Caco-2 (cell line): ENCODE results near the gene EGFL8. TPM values are rescaled to one million over a fixed set of nuclear protein-coding genes. Genes with fewer than 3 reads are reported as not detected.

Experiments used
- BruUV-seq: library from RNA; stranded (reverse); fragments of 400-500 nt; replicated peaks from 2 replicates; lab custom pipeline; 2021; lab: Mats Ljungman, UMichigan
- CTCF ChIA-PET: fragments of 300-600 bp; sonication (Branson Sonifier 250); formaldehyde crosslinking; loops from one replicate; lab custom pipeline; 2022; ENCODE audit warnings: antibody characterized with exemption; lab: Charles Lee
- POLR2A ChIA-PET: fragments of 300-600 bp; sonication (Branson Sonifier 250); formaldehyde crosslinking; loops from one replicate; lab custom pipeline; 2022; ENCODE audit warnings: antibody characterized with exemption; lab: Charles Lee
- DNase-seq, 2 experiments: peaks; one replicate each; pipeline versions ENCODE4 v3.0.0 to v3.0.0-alpha.2; 2020 to 2022
- H3K27me3 ChIP-seq: replicated peaks from 2 replicates; pipeline ENCODE4 v1.6.0; 2011; ENCODE audit warnings: low read length; ENCODE audit not compliant: control insufficient read depth, insufficient read depth
- H3K36me3 ChIP-seq: 2 replicates; pipeline ENCODE4 v1.5.1; 2011; ENCODE audit warnings: low read length; ENCODE audit not compliant: control insufficient read depth, insufficient read depth
- H3K4me1 ChIP-seq: fragments of 250-450 bp; sonication (Bioruptor Pico); 2 replicates; pipeline ENCODE4 v1.5.1; 2020; ENCODE audit warnings: mild to moderate bottlenecking
- H3K4me3 ChIP-seq: 2 replicates; pipeline ENCODE4 v1.5.1; 2011; ENCODE audit warnings: low read depth, mild to moderate bottlenecking, control low read depth, low read length
- H3K9me3 ChIP-seq: fragments of 250-450 bp; sonication (Bioruptor Pico); 2 replicates; pipeline ENCODE4 v1.5.1; 2020; ENCODE audit warnings: mild to moderate bottlenecking, moderate library complexity
- H3K27ac Mint-ChIP-seq: one replicate; pipeline ENCODE4 v1.8.0; 2022; ENCODE audit warnings: mixed read lengths; ENCODE audit not compliant: unreplicated experiment
- H3K27me3 Mint-ChIP-seq: one replicate; pipeline ENCODE4 v1.8.0; 2022; ENCODE audit warnings: mixed read lengths; ENCODE audit not compliant: insufficient read depth, unreplicated experiment
- H3K36me3 Mint-ChIP-seq: one replicate; pipeline ENCODE4 v1.8.0; 2022; ENCODE audit warnings: mild to moderate bottlenecking, mixed read lengths; ENCODE audit not compliant: insufficient read depth, unreplicated experiment
- H3K4me1 Mint-ChIP-seq: one replicate; pipeline ENCODE4 v1.8.0; 2022; ENCODE audit warnings: low read depth, mixed read lengths; ENCODE audit not compliant: unreplicated experiment
- H3K4me3 Mint-ChIP-seq: one replicate; pipeline ENCODE4 v1.8.0; 2022; ENCODE audit warnings: mild to moderate bottlenecking, moderate library complexity, mixed read lengths; ENCODE audit not compliant: unreplicated experiment
- H3K9me3 Mint-ChIP-seq: one replicate; pipeline ENCODE4 v1.8.0; 2022; ENCODE audit warnings: mixed read lengths; ENCODE audit not compliant: unreplicated experiment
- intact Hi-C: fragments of 100-400 bp; cut with micrococcal nuclease; formaldehyde crosslinking; loops from one replicate; pipeline ENCODE4 v1.10.0; 2022; ENCODE audit not compliant: unreplicated experiment
- total RNA-seq: library from RNA; stranded (reverse); gene quantifications from 2 replicates; pipeline ENCODE4 v1.2.3, GENCODE V29; 2022
- TF ChIP-seq, protein P1 (sequence below), 2 experiments: fragments of 200-600 bp in 1 of 2; IDR thresholded peaks; 1 replicate in 1 of 2; 2 replicates in 1 of 2; pipeline versions ENCODE4 v1.5.1 to v1.8.0; 2011 to 2022; ENCODE audit warnings: antibody characterized with exemption in 1 of 2, control low read depth in 1 of 2, inconsistent platforms in 1 of 2, low read depth in 1 of 2, low read length in 1 of 2, mild to moderate bottlenecking in 1 of 2, moderate library complexity in 1 of 2; ENCODE audit not compliant: insufficient read depth in 1 of 2, severe bottlenecking in 1 of 2, unreplicated experiment in 1 of 2

The EGFL8 gene
- total RNA-seq, 1 experiment from 2014 or later: 45.0 TPM

GRCh38 chr6:32168807-32169591 is 4.6 kb downstream of the EGFL8 start:
- TF ChIP-seq, protein P1, sequence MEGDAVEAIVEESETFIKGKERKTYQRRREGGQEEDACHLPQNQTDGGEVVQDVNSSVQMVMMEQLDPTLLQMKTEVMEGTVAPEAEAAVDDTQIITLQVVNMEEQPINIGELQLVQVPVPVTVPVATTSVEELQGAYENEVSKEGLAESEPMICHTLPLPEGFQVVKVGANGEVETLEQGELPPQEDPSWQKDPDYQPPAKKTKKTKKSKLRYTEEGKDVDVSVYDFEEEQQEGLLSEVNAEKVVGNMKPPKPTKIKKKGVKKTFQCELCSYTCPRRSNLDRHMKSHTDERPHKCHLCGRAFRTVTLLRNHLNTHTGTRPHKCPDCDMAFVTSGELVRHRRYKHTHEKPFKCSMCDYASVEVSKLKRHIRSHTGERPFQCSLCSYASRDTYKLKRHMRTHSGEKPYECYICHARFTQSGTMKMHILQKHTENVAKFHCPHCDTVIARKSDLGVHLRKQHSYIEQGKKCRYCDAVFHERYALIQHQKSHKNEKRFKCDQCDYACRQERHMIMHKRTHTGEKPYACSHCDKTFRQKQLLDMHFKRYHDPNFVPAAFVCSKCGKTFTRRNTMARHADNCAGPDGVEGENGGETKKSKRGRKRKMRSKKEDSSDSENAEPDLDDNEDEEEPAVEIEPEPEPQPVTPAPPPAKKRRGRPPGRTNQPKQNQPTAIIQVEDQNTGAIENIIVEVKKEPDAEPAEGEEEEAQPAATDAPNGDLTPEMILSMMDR (IDR thresholded peaks at IDR 0.05; ENCODE audit: insufficient read depth in 1 of 2, low read depth in 1 of 2, low read length in 1 of 2, severe bottlenecking in 1 of 2, unreplicated experiment in 1 of 2): no peak
- H3K27me3 ChIP-seq: no peaks in the 10 kb centered on the region
- no peak overlapping the region for H3K4me3 ChIP-seq
- no TSS peak for BruUV-seq
- H3K36me3 ChIP-seq: no peaks in the 10 kb centered on the region
- Mint-ChIP-seq H3K36me3 (peaks cover 78% of the 10 kb centered on the region), H3K9me3 (no peaks in the 10 kb centered on the region), H3K27me3 (no peaks in the 10 kb centered on the region), H3K4me1 (peaks cover 24% of the 10 kb centered on the region), H3K4me3 (no peak overlapping the region), H3K27ac (peak overlapping the region; percentile 19)
- intact Hi-C loops: no loop called here
- POLR2A ChIA-PET: no interaction called here
- peaks cover 40% of the 10 kb centered on the region for H3K4me1 ChIP-seq
- DNase-seq: no peak
- CTCF ChIA-PET: interaction anchor here (1.0 kb wide), 1 partner anchor 27 kb away, joined by 3 read pairs; no protein-coding TSS in a partner anchor
- H3K9me3 ChIP-seq: no peaks in the 10 kb centered on the region

- DNase-seq: no peak
- intact Hi-C loops: no loop called here
- H3K27me3 ChIP-seq: no peaks in the 10 kb centered on the region
- no TSS peak for BruUV-seq
- peaks cover 40% of the 10 kb centered on the region for H3K4me1 ChIP-seq
- no peak overlapping the region for H3K4me3 Mint-ChIP-seq
- H3K27ac Mint-ChIP-seq: peak overlapping the region; percentile 19
- TF ChIP-seq, protein P1 (IDR thresholded peaks at IDR 0.05; ENCODE audit: insufficient read depth in 1 of 2, low read depth in 1 of 2, low read length in 1 of 2, severe bottlenecking in 1 of 2, unreplicated experiment in 1 of 2): no peak
- peaks cover 29% of the 10 kb centered on the region for H3K4me1 Mint-ChIP-seq
- ChIA-PET POLR2A (no interaction called here), CTCF (interaction anchor here (0.5 kb wide), 1 partner anchor 16 kb away, joined by 3 read pairs; no protein-coding TSS in a partner anchor)
- no peaks in the 10 kb centered on the region for H3K9me3 ChIP-seq
- H3K4me3 ChIP-seq: no peak overlapping the region
- no peaks in the 10 kb centered on the region for H3K9me3 Mint-ChIP-seq
- H3K36me3 ChIP-seq: no peaks in the 10 kb centered on the region
- peaks cover 66% of the 10 kb centered on the region for H3K36me3 Mint-ChIP-seq
- no peaks in the 10 kb centered on the region for H3K27me3 Mint-ChIP-seq
These were observed 5.9 kb downstream of the EGFL8 start for GRCh38 chr6:32170294-32170693.

DNA sequence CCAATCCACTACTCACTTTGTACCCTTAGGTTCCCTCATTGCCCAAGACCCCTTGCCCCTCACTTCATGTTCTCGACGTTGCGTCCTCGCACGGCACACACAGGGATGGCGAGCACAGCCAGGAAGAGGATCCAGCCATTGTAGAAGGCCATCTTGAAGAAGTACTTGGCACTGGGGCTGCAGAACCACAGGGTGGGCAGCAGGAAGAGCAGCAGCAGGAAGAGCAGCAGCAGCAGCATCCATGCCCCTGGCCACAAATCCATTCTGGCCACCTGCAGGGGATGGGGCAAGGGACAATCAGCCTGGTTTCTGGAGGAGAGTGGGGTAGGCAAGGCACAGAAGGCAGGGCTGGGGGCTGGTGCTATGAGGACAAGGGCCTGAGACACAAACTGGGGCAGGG is 6.8 kb downstream of the EGFL8 start:
- Histone ChIP-seq H3K27me3 (no peaks in the 10 kb centered on the region), H3K36me3 (no peaks in the 10 kb centered on the region), H3K4me3 (no peak overlapping the region), H3K4me1 (peaks cover 40% of the 10 kb centered on the region), H3K9me3 (no peaks in the 10 kb centered on the region)
- TF ChIP-seq, protein P1 (IDR thresholded peaks at IDR 0.05; ENCODE audit: insufficient read depth in 1 of 2, low read depth in 1 of 2, low read length in 1 of 2, severe bottlenecking in 1 of 2, unreplicated experiment in 1 of 2): no peak
- intact Hi-C loops: no loop called here
- H3K36me3 Mint-ChIP-seq: peaks cover 60% of the 10 kb centered on the region
- no peaks in the 10 kb centered on the region for H3K27me3 Mint-ChIP-seq
- H3K4me1 Mint-ChIP-seq: peaks cover 32% of the 10 kb centered on the region
- ChIA-PET POLR2A (no interaction called here), CTCF (no interaction called here)
- peak overlapping the region; percentile 14 for H3K27ac Mint-ChIP-seq
- DNase-seq: no peak
- H3K4me3 Mint-ChIP-seq: no peak overlapping the region
- BruUV-seq: no TSS peak
- no peaks in the 10 kb centered on the region for H3K9me3 Mint-ChIP-seq
